Right atrium auricular region (tissue), 2 donors: ENCODE data around the gene MARK3. TPM values are rescaled to one million over a fixed set of nuclear protein-coding genes. Genes with fewer than 3 reads are reported as not detected.

Source experiments
- DNase-seq: peaks from one replicate; pipeline ENCODE4 v3.0.0-alpha.2; 2019; ENCODE audit warnings: low spot score
- H3K27ac ChIP-seq, 2 donors: fragments of 200-600 bp; sonication (generic); 1 replicate in 1 of 2; 2 replicates in 1 of 2; pipeline ENCODE4 v1.5.1; 2016 to 2019
- H3K27me3 ChIP-seq, 2 donors: fragments of 200-600 bp; sonication (generic); one replicate each; pipeline versions ENCODE4 v1.5.1 to v1.6.0; 2017 to 2019
- H3K36me3 ChIP-seq: fragments of 200-600 bp; sonication (generic); one replicate; pipeline ENCODE4 v1.5.1; 2016
- H3K4me1 ChIP-seq, 2 donors: fragments of 200-600 bp; sonication (generic); one replicate each; pipeline versions ENCODE4 v1.5.1 to v1.6.0; 2017 to 2019
- H3K4me3 ChIP-seq, 2 donors: fragments of 200-600 bp; sonication (generic); 1 replicate in 1 of 2; 2 replicates in 1 of 2; pipeline ENCODE4 v1.5.1; 2017 to 2019; ENCODE audit warnings: mild to moderate bottlenecking in 1 of 2, moderate library complexity in 1 of 2
- H3K9me3 ChIP-seq, 2 donors: fragments of 200-600 bp; sonication (generic); one replicate each; pipeline ENCODE4 v1.5.1; 2019
- CTCF ChIP-seq, 2 donors: fragments of 200-600 bp; sonication (generic); IDR thresholded peaks; one replicate each; pipeline ENCODE4 v1.5.1; 2019; ENCODE audit warnings: antibody characterized with exemption in 2 of 2
- total RNA-seq, 2 donors: library from RNA; depleted of rRNA; stranded (reverse); fragments of >200 nt; gene quantifications; one replicate each; pipeline ENCODE4 v1.1.0, GENCODE V29; 2016

Gene MARK3
- total RNA-seq, 2 donors from 2014 or later, result 71.7 to 74.2 TPM

DNA sequence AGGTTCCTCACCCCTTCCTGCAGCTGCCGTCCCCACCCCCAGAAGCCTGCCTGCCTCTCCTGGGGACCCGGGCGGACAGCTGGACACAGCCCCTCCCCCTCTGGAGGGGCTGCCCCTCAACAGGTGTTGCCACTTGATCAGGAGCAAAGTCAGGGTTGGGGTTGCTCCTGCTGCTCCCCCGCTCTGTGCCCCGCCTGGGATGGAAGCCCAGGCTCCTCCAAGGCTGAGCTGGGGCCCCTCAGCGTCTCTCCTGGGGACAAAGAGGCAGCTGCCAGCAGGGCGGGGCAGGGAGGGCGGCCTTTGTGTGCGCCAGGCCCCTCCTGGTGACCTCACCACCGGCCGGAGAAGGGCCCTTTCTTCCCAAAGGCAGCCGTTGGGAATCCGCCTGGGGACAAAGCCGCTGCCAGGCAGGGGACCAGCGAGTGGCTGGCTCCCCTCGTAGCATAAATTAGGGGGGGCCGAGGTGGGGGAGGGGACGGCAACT lies 157.4 kb downstream of the MARK3 start:
- H3K27ac ChIP-seq, result peak overlapping the region; percentile 72 to 82

GRCh38 chr14:103543140-103543539 lies 157.9 kb downstream of the MARK3 start:
- DNase-seq, result no peak
- no peak overlapping the region for H3K4me3 ChIP-seq
- no peaks in the 10 kb centered on the region for H3K9me3 ChIP-seq
- no peak for TF ChIP-seq CTCF (IDR thresholded peaks at IDR 0.05)
- H3K4me1 ChIP-seq, result peaks cover 0 to 74% of the 10 kb centered on the region in 2 donors
- H3K27me3 ChIP-seq, result no peaks in the 10 kb centered on the region
- peak overlapping the region; percentile 72 to 82 for H3K27ac ChIP-seq
- H3K36me3 ChIP-seq, result no peaks in the 10 kb centered on the region

More for the DNA sequence above, 157.4 kb downstream of the MARK3 start:
- no peak for TF ChIP-seq CTCF (IDR thresholded peaks at IDR 0.05)
- peak; percentile 82 for DNase-seq
- Histone ChIP-seq H3K36me3 (no peaks in the 10 kb centered on the region), H3K4me1 (peaks cover 0 to 76% of the 10 kb centered on the region in 2 donors), H3K4me3 (no peak overlapping the region), H3K27me3 (no peaks in the 10 kb centered on the region), H3K9me3 (no peaks in the 10 kb centered on the region)

DNA sequence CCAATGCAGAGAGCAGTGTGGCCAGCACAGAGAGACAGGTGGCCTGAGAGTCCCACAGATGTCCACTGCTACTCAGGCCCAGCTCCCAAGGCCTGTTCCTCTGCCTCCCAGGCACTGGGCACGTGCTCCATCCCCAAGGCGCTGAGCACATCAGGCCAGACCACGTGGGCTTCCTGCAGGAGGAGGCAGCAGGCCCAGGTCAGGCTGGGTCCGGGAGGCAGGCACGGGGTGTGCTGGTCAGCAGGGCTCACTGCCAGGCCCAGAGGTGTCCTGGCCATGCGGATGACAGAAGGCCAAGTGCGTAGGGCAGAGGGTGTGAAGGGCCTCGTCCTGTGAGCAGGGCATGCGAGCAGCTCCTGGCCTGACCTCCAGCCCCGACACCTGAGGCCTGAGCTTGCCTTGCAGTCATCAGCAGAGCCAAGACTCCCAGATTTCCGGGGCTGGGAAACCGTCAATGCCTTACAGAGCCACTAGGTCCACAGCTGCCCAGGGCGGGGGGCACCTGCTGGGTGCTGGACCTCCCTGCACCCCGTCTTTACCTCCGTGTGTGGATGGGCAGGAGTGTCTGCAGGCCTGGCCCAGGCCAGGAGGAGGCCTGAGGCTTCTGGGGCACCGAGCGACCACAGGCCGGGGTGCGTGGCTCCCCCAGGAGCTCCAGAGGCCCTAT lies 158.6 kb downstream of the MARK3 start:
- peak overlapping the region; percentile 72 to 82 for H3K27ac ChIP-seq
- H3K9me3 ChIP-seq, result no peaks in the 10 kb centered on the region

GRCh38 chr14:103544388-103545218 lies 159.4 kb downstream of the MARK3 start:
- peak overlapping the region; percentile 72 to 82 for H3K27ac ChIP-seq
- H3K4me3 ChIP-seq, result no peak overlapping the region
- no peaks in the 10 kb centered on the region for H3K9me3 ChIP-seq
- no peak for TF ChIP-seq CTCF (IDR thresholded peaks at IDR 0.05)
- H3K4me1 ChIP-seq, result peaks cover 0 to 68% of the 10 kb centered on the region in 2 donors
- H3K36me3 ChIP-seq, result no peaks in the 10 kb centered on the region
- H3K27me3 ChIP-seq, result no peaks in the 10 kb centered on the region
- DNase-seq, result no peak

More for the DNA sequence above, 158.6 kb downstream of the MARK3 start:
- Histone ChIP-seq H3K27me3 (no peaks in the 10 kb centered on the region), H3K4me1 (peaks cover 0 to 68% of the 10 kb centered on the region in 2 donors), H3K36me3 (no peaks in the 10 kb centered on the region), H3K4me3 (no peak overlapping the region)
- DNase-seq, result no peak
- no peak for TF ChIP-seq CTCF (IDR thresholded peaks at IDR 0.05)

- H3K27ac ChIP-seq, result peak overlapping the region; percentile 72 to 82
- no peaks in the 10 kb centered on the region for H3K9me3 ChIP-seq
- no peaks in the 10 kb centered on the region for H3K27me3 ChIP-seq
- H3K4me3 ChIP-seq, result no peak overlapping the region
- H3K4me1 ChIP-seq, result peaks cover 0 to 70% of the 10 kb centered on the region in 2 donors
- H3K36me3 ChIP-seq, result no peaks in the 10 kb centered on the region
- TF ChIP-seq CTCF (IDR thresholded peaks at IDR 0.05), result no peak
- DNase-seq, result no peak
Measured at GRCh38 chr14:103545219-103545914, 160.2 kb downstream of the MARK3 start.
